ENCODE results near the gene TESPA1.
"Not testable (repeated sequence)": the region's sequence is repeated elsewhere in the genome, so short reads cannot be mapped to it uniquely, and the experiment has no call there.

TESPA1 gene

DNA sequence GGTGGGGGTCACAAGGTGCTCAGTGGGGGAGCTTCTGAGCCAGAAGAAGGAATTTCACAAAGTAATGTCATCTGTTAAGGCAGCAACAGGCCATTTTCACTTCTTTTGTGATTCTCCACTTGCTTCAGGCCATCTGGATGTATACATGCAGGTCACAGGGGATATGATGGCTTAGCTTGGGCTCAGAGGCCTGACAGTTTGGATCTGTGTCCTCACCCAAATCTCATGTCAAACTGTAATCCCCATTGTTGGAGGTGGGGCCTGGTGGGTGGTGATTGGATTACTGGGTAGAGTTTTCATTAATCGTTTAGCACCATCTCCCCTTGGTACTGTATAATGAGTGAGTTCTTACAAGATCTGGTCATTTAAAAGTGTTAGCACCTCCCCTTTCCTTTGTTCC, 36.4 kb downstream of the TESPA1 start:
- no peak for DNase-seq (ENCODE audit: low spot score)
- Mint-ChIP-seq H3K4me3 (no peak overlapping the region), H3K27ac (no peak overlapping the region), H3K27me3 (ENCODE audit: low read depth) (no peaks in the 10 kb centered on the region), H3K4me1 (ENCODE audit: low read depth) (peaks cover 21% of the 10 kb centered on the region), H3K36me3 (ENCODE audit: low read depth) (peaks cover 65% of the 10 kb centered on the region), H3K9me3 (peaks cover 15% of the 10 kb centered on the region)

- peaks cover 6% of the 10 kb centered on the region for H3K4me1 Mint-ChIP-seq (ENCODE audit: low read depth)
- no peaks in the 10 kb centered on the region for H3K9me3 Mint-ChIP-seq
- H3K27ac Mint-ChIP-seq = no peak overlapping the region
- no peak for DNase-seq (ENCODE audit: low spot score)
- H3K36me3 Mint-ChIP-seq (ENCODE audit: low read depth) = peaks cover 48% of the 10 kb centered on the region
- no peaks in the 10 kb centered on the region for H3K27me3 Mint-ChIP-seq (ENCODE audit: low read depth)
- no peak overlapping the region for H3K4me3 Mint-ChIP-seq
These were observed 39.5 kb downstream of the TESPA1 start for GRCh38 chr12:54945082-54945481.

GRCh38 chr12:54943292-54943691, 41.3 kb downstream of the TESPA1 start:
- not testable (repeated sequence) for H3K27ac Mint-ChIP-seq; H3K4me1 Mint-ChIP-seq (ENCODE audit: low read depth); H3K4me3 Mint-ChIP-seq; DNase-seq (ENCODE audit: low spot score); H3K9me3 Mint-ChIP-seq; H3K27me3 Mint-ChIP-seq (ENCODE audit: low read depth)
- H3K36me3 Mint-ChIP-seq (ENCODE audit: low read depth) = peaks cover 39% of the 10 kb centered on the region

DNA sequence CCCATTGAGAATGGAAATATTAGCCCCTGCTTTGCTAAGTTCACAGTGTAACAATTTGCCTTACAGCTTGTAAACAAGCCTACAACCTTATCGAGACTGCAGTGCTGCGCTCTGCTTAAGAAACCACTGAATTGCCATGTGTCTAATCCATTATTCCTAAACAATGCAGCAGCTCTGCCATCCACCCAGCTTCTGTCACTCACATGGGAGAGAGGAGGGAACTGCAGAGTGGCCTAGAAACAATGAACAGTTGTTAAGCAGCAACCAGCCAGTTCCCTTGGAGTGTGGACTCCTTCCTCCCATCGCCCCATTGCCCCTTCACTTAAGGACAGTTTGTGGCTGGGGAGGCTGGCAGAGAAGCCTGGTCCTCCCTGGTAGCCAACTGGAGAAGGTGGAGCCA, 42.9 kb downstream of the TESPA1 start:
- H3K27ac Mint-ChIP-seq = no peak overlapping the region
- H3K4me3 Mint-ChIP-seq = no peak overlapping the region
- peaks cover 3% of the 10 kb centered on the region for H3K4me1 Mint-ChIP-seq (ENCODE audit: low read depth)
- H3K9me3 Mint-ChIP-seq = peaks cover 6% of the 10 kb centered on the region
- H3K36me3 Mint-ChIP-seq (ENCODE audit: low read depth) = peaks cover 41% of the 10 kb centered on the region
- no peaks in the 10 kb centered on the region for H3K27me3 Mint-ChIP-seq (ENCODE audit: low read depth)
- DNase-seq (ENCODE audit: low spot score) = no peak

DNA sequence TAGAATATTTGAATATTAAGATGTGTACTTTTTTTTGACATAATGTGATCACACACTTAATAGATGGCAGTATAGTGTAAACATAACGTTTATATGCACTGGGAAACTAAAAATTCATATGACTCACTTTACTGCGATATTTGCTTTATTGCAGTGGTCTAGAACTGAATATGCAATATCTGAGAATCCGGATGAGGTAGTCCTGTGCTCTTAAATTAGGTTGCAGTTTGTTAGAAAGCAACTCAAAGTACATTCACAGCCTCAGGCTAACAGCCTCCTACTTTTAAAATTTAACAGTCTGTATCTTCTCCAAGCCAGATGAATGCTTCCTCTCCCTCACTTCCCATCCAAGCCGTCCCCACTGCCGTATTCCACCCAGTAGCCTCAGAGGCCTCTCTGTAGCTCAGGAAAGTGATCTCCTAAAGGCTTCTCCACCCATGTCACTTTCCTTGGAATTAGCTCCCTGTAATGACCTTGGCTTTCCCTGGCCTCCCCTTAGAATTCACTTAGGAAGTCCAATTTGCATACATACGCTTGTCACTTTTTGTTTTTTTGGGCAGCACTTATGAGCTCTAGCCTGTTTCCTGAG, 43.7 kb downstream of the TESPA1 start:
- Mint-ChIP-seq H3K27ac (no peak overlapping the region), H3K4me1 (ENCODE audit: low read depth) (peaks cover 11% of the 10 kb centered on the region), H3K9me3 (peaks cover 13% of the 10 kb centered on the region), H3K36me3 (ENCODE audit: low read depth) (peaks cover 43% of the 10 kb centered on the region), H3K27me3 (ENCODE audit: low read depth) (no peaks in the 10 kb centered on the region), H3K4me3 (no peak overlapping the region)
- no peak for DNase-seq (ENCODE audit: low spot score)

- H3K9me3 Mint-ChIP-seq = peaks cover 16% of the 10 kb centered on the region
- no peak overlapping the region for H3K27ac Mint-ChIP-seq
- H3K36me3 Mint-ChIP-seq (ENCODE audit: low read depth) = peaks cover 57% of the 10 kb centered on the region
- no peak overlapping the region for H3K4me3 Mint-ChIP-seq
- no peak for DNase-seq (ENCODE audit: low spot score)
- H3K27me3 Mint-ChIP-seq (ENCODE audit: low read depth) = no peaks in the 10 kb centered on the region
- H3K4me1 Mint-ChIP-seq (ENCODE audit: low read depth) = peaks cover 37% of the 10 kb centered on the region
These were observed 46.6 kb downstream of the TESPA1 start for GRCh38 chr12:54937929-54938328.

DNA sequence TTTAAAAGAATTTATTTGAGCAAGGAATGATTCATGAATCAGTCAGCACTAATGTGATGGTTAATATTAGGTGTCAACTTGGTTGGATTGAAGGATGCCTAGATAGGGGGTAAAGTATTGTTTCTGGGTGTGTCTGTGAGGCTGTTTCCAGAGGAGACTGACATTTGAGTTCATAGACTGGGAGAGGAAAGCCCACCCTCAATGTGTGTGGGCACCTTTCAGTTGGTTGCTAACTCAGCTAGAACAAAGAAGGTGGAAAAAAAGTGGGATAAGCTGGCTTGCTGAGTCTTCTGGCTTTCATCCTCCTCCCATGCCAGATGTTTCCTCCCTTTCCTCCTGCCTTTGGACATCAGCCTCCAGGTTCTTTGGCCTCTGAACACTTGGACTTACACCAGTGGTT, 47.2 kb downstream of the TESPA1 start:
- peaks cover 16% of the 10 kb centered on the region for H3K9me3 Mint-ChIP-seq
- H3K4me1 Mint-ChIP-seq (ENCODE audit: low read depth) = peaks cover 39% of the 10 kb centered on the region
- H3K4me3 Mint-ChIP-seq = no peak overlapping the region
- no peak for DNase-seq (ENCODE audit: low spot score)
- H3K27ac Mint-ChIP-seq = no peak overlapping the region
- peaks cover 57% of the 10 kb centered on the region for H3K36me3 Mint-ChIP-seq (ENCODE audit: low read depth)
- no peaks in the 10 kb centered on the region for H3K27me3 Mint-ChIP-seq (ENCODE audit: low read depth)

DNA sequence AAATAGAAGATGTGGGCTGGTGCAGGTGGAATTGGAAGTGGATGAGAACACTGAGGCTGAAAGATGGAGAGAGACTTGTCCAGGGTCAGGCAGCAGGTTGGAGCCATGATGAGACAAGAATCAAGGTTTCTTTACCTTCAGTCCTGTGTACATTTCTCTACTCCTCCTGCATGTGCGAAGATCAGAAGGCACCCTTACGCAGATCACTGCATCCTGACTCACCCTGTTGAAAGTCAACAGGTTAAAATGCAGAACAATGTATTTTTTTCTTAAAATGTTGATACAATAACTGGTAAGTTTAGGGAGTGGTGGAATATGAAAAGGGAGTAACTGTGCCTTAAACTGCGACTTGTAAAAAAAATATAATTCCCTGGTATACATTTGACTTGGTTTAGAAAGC, 47.8 kb downstream of the TESPA1 start:
- DNase-seq (ENCODE audit: low spot score) = no peak
- Mint-ChIP-seq H3K27me3 (ENCODE audit: low read depth) (no peaks in the 10 kb centered on the region), H3K36me3 (ENCODE audit: low read depth) (peaks cover 61% of the 10 kb centered on the region), H3K9me3 (peaks cover 22% of the 10 kb centered on the region), H3K27ac (peak overlapping the region; percentile 76), H3K4me1 (ENCODE audit: low read depth) (peaks cover 39% of the 10 kb centered on the region), H3K4me3 (no peak overlapping the region)

DNA sequence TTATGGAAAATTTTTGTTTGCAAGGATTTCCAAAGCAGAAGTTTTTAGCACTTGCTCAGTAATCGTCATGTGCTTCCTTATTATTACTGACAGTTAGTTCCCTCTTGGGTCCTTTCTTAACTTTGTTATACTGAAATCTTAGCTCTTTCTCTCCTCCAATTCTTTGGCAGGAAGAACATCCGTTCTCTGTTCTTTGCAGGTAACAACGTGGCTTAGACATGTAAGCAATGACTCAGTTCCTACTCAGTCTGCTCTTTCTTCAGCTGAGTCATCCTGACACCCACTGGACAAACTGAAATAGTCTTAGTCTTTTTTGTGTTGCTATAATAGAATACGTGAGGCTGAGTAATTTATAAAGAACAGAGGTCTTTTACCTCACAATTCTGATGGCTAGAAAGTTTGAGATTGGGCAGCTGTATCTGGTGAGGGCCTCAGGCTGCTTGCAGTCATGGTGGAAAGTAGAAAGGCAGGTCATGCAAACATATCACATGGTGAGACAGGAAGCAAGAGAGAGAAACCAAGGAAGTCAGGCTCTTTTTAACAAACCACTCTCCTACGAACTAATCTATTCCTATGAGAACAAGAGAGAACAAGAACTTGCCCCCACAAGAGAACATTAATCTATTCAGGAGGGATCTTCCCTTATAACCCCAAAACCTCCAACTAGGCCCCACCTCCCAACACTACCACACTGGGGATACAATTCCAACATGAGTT, 49.2 kb downstream of the TESPA1 start:
- Mint-ChIP-seq H3K4me3 (peak overlapping the region; percentile 63), H3K27me3 (ENCODE audit: low read depth) (no peaks in the 10 kb centered on the region), H3K27ac (peak overlapping the region; percentile 96), H3K9me3 (peaks cover 35% of the 10 kb centered on the region), H3K4me1 (ENCODE audit: low read depth) (peaks cover 39% of the 10 kb centered on the region), H3K36me3 (ENCODE audit: low read depth) (peaks cover 67% of the 10 kb centered on the region)
- peak; percentile 62 for DNase-seq (ENCODE audit: low spot score)

GRCh38 chr12:54934419-54934818, 50.1 kb downstream of the TESPA1 start:
- DNase-seq (ENCODE audit: low spot score) = no peak
- Mint-ChIP-seq H3K36me3 (ENCODE audit: low read depth) (peaks cover 72% of the 10 kb centered on the region), H3K4me3 (no peak overlapping the region), H3K9me3 (peaks cover 44% of the 10 kb centered on the region), H3K4me1 (ENCODE audit: low read depth) (peaks cover 39% of the 10 kb centered on the region), H3K27me3 (ENCODE audit: low read depth) (no peaks in the 10 kb centered on the region), H3K27ac (peak overlapping the region; percentile 4)

GRCh38 chr12:54933376-54933775, 51.2 kb downstream of the TESPA1 start:
- Mint-ChIP-seq H3K4me1 (ENCODE audit: low read depth) (peaks cover 39% of the 10 kb centered on the region), H3K36me3 (ENCODE audit: low read depth) (peaks cover 73% of the 10 kb centered on the region), H3K9me3 (peaks cover 52% of the 10 kb centered on the region), H3K27me3 (ENCODE audit: low read depth) (no peaks in the 10 kb centered on the region), H3K4me3 (peak overlapping the region; percentile 30), H3K27ac (peak overlapping the region; percentile 37)
- peak; percentile 30 for DNase-seq (ENCODE audit: low spot score)

- peaks cover 66% of the 10 kb centered on the region for H3K36me3 Mint-ChIP-seq (ENCODE audit: low read depth)
- DNase-seq (ENCODE audit: low spot score) = no peak
- H3K9me3 Mint-ChIP-seq = peaks cover 52% of the 10 kb centered on the region
These were observed 51.9 kb downstream of the TESPA1 start for GRCh38 chr12:54932691-54933090.

DNA sequence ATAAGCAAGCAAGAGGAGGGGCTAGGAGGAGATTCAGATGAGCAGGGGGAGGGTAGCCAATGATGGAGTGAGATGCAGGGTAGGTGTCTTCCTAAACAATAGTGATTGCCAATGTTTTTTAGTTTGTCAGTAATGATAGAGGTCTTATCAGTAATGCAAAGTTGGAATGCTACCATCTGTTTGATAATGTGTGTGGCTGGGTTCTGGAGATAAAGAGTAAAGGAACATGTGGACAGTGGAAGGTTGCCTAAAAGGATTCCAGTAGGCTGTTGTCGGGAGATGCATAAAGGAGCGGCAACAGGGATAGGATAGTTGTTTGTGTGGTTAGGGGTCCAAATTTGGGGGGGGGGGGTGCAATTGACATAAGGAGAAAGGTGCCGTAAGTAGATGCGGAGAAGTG, 52.5 kb downstream of the TESPA1 start:
- Mint-ChIP-seq H3K27me3 (ENCODE audit: low read depth) (no peaks in the 10 kb centered on the region), H3K27ac (no peak overlapping the region), H3K4me3 (no peak overlapping the region), H3K36me3 (ENCODE audit: low read depth) (peaks cover 63% of the 10 kb centered on the region), H3K9me3 (peaks cover 54% of the 10 kb centered on the region), H3K4me1 (ENCODE audit: low read depth) (peaks cover 39% of the 10 kb centered on the region)
- DNase-seq (ENCODE audit: low spot score) = no peak

More at GRCh38 chr12:54932691-54933090, 51.9 kb downstream of the TESPA1 start:
- peak overlapping the region; percentile 37 for H3K27ac Mint-ChIP-seq
- H3K4me3 Mint-ChIP-seq = peak overlapping the region; percentile 30
- no peaks in the 10 kb centered on the region for H3K27me3 Mint-ChIP-seq (ENCODE audit: low read depth)
- H3K4me1 Mint-ChIP-seq (ENCODE audit: low read depth) = peaks cover 39% of the 10 kb centered on the region

DNA sequence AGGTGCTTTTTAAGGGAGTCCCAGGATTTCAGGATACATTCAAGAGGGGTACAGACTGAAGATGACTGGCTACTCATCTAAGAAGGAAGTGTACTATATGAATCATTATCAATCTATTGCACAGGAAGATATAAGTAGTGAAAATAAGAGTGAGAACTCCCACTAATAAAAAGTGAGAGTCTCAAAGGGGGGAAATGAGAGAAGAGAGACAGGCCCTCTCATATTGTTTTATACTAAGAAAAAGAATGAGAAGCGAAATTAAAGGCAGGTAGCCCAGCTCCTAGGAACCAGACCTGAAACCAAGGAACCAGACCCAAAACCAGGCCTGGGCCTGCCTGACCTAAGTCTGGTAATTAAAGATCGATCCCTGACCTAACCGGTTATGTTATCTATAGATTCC, 54.6 kb downstream of the TESPA1 start:
- no peak for DNase-seq (ENCODE audit: low spot score)
- peaks cover 20% of the 10 kb centered on the region for H3K4me1 Mint-ChIP-seq (ENCODE audit: low read depth)
- H3K36me3 Mint-ChIP-seq (ENCODE audit: low read depth) = peaks cover 47% of the 10 kb centered on the region
- no peak overlapping the region for H3K4me3 Mint-ChIP-seq
- peaks cover 40% of the 10 kb centered on the region for H3K9me3 Mint-ChIP-seq
- H3K27me3 Mint-ChIP-seq (ENCODE audit: low read depth) = no peaks in the 10 kb centered on the region
- no peak overlapping the region for H3K27ac Mint-ChIP-seq
